Upper lobe of left lung (tissue), 6 donors: Measurements from ENCODE around the gene RAPGEF5. TPM values are rescaled to one million over a fixed set of nuclear protein-coding genes. Genes with fewer than 3 reads are reported as not detected.

Experiments used
- ATAC-seq, 2 donors: fragments of 200-7000 bp; cut with Tn5 transposase; one replicate each; pipeline ENCODE4 v1.9.1; 2022; ENCODE audit warnings: mild to moderate bottlenecking in 2 of 2, moderate library complexity in 2 of 2; ENCODE audit not compliant: low FRiP score in 2 of 2
- DNase-seq, 2 donors: peaks; one replicate each; pipeline ENCODE4 v3.0.0-alpha.2; 2019 to 2020
- H3K27ac ChIP-seq, 4 donors: fragments of 200-600 bp; sonication (generic); one replicate each; pipeline ENCODE4 v1.5.1; 2016 to 2019
- H3K27me3 ChIP-seq, 4 donors: fragments of 200-600 bp; sonication (generic); one replicate each; pipeline ENCODE4 v1.5.1; 2017 to 2019
- H3K36me3 ChIP-seq, 4 donors: fragments of 200-600 bp; sonication (generic); one replicate each; pipeline ENCODE4 v1.5.1; 2016 to 2019
- H3K4me1 ChIP-seq, 4 donors: fragments of 200-600 bp; sonication (generic); one replicate each; pipeline ENCODE4 v1.5.1; 2018 to 2019
- H3K4me3 ChIP-seq, 4 donors: fragments of 200-600 bp; sonication (generic); one replicate each; pipeline ENCODE4 v1.5.1; 2017 to 2019; ENCODE audit warnings: mild to moderate bottlenecking in 2 of 4, moderate library complexity in 1 of 4
- H3K9me3 ChIP-seq, 4 donors: fragments of 200-600 bp; sonication (generic); one replicate each; pipeline ENCODE4 v1.5.1; 2018 to 2019
- EP300 ChIP-seq, 4 donors: sonication (generic); formaldehyde crosslinking; IDR thresholded peaks; one replicate each; pipeline ENCODE4 v1.5.1; 2017; ENCODE audit warnings: antibody characterized with exemption in 4 of 4, control low read depth in 2 of 4
- POLR2A ChIP-seq, 4 donors: fragments of 450-650 bp; IDR thresholded peaks; one replicate each; pipeline ENCODE4 v1.5.1; 2016 to 2017; ENCODE audit warnings: antibody characterized with exemption in 4 of 4, mild to moderate bottlenecking in 2 of 4
- POLR2AphosphoS5 ChIP-seq, 2 donors: sonication (generic); formaldehyde crosslinking; IDR thresholded peaks; one replicate each; pipeline ENCODE4 v1.5.1; 2017; ENCODE audit warnings: antibody characterized with exemption in 2 of 2
- WGBS, 2 donors: methylation state at CpG; one replicate each; pipeline ENCODE4 v1.1.5; 2017 to 2018; 5-methylcytosine and 5-hydroxymethylcytosine counted together
- total RNA-seq, 6 donors: library from RNA; depleted of rRNA in 4 of 6; stranded (reverse); fragments of >200 nt in 4 of 6; gene quantifications; one replicate each; pipeline versions ENCODE4 v1.1.0 to v1.2.1, GENCODE V29; 2016 to 2021
- TF ChIP-seq, protein P1 (sequence below), 6 experiments: fragments of 450-650 bp in 4 of 6; fragments of 200-600 bp in 2 of 6; sonication (generic) in 2 of 6; IDR thresholded peaks; one replicate each; pipeline ENCODE4 v1.5.1; 2016 to 2019; ENCODE audit warnings: antibody characterized with exemption in 6 of 6
- donor health status: DM: no; HTN: no; CAD: no; lungs with moderate emphysema.
- donor health status: DM: no; HTN: yes; CAD: no; lungs with severe emphysema.

RAPGEF5 gene
- total RNA-seq, 6 donors from 2014 or later = 68.1 to 206 (median 101) TPM

DNA sequence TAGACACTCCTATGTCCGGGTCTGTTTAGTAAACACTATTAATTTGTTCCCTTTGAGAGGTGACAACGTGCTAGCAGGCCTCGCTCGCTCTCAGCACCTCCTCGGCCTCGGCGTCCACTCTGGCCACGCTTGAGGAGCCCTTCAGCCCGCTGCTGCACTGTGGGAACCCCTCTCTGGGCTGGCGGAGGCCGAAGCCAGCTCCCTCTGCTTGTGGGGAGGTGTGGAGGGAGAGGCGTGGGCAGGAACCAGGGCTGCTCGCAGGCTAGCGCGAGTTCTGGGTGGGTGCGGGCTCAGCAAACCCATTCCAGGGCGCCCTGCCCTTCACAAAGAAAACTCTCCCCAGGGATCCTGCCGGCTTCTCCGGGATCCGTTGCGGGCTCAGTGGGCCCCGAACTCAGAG is 266.8 kb downstream of the RAPGEF5 start:
- Histone ChIP-seq H3K27ac (no peak overlapping the region), H3K4me3 (no peak overlapping the region), H3K4me1 (peaks cover 0 to 7% (median 0%) of the 10 kb centered on the region in 4 donors), H3K9me3 (no peaks in the 10 kb centered on the region), H3K27me3 (no peaks in the 10 kb centered on the region), H3K36me3 (no peaks in the 10 kb centered on the region)
- TF ChIP-seq, protein P1, sequence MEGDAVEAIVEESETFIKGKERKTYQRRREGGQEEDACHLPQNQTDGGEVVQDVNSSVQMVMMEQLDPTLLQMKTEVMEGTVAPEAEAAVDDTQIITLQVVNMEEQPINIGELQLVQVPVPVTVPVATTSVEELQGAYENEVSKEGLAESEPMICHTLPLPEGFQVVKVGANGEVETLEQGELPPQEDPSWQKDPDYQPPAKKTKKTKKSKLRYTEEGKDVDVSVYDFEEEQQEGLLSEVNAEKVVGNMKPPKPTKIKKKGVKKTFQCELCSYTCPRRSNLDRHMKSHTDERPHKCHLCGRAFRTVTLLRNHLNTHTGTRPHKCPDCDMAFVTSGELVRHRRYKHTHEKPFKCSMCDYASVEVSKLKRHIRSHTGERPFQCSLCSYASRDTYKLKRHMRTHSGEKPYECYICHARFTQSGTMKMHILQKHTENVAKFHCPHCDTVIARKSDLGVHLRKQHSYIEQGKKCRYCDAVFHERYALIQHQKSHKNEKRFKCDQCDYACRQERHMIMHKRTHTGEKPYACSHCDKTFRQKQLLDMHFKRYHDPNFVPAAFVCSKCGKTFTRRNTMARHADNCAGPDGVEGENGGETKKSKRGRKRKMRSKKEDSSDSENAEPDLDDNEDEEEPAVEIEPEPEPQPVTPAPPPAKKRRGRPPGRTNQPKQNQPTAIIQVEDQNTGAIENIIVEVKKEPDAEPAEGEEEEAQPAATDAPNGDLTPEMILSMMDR (IDR thresholded peaks at IDR 0.05) = no peak
- TF ChIP-seq EP300 (IDR thresholded peaks at IDR 0.05) = no peak
- TF ChIP-seq POLR2AphosphoS5 (IDR thresholded peaks at IDR 0.05) = no peak
- no peak for TF ChIP-seq POLR2A (IDR thresholded peaks at IDR 0.05)
- DNase-seq = peak in 1 of 2 donors; percentile 64
- ATAC-seq = no peak
- 87 to 91% methylated on average over 13 to 22 of the region's 22 CpGs for WGBS, 2 donors

DNA sequence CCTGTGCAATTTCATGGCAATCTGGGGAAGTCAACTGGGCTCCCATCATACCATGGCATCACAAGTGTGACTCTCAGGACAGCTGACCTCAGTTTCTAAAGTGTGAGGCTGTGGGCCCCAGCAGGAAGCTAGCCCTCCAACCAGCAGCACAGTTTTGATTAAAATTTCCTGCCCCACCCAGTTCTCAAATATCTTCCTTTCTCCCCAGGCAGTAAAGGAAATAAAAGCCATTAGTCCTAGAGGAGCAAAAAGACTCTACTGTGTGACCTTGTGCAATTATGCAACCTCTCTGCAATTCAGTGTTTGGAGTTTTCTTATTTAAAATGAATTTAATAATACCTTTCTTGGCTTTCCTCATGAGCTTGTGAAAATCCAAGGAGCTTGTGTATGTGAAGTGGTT is 268.1 kb downstream of the RAPGEF5 start:
- no peak overlapping the region for H3K27ac ChIP-seq
- H3K27me3 ChIP-seq = no peaks in the 10 kb centered on the region
- no peak overlapping the region for H3K4me3 ChIP-seq
- H3K9me3 ChIP-seq = no peaks in the 10 kb centered on the region
- H3K36me3 ChIP-seq = no peaks in the 10 kb centered on the region
- H3K4me1 ChIP-seq = peaks cover 0 to 11% (median 0%) of the 10 kb centered on the region in 4 donors
- DNase-seq (no peak), ATAC-seq (peak in 1 of 2 donors; percentile 32)
- TF ChIP-seq, protein P1 (IDR thresholded peaks at IDR 0.05) = no peak
- TF ChIP-seq POLR2A (IDR thresholded peaks at IDR 0.05) (no peak), EP300 (IDR thresholded peaks at IDR 0.05) (no peak), POLR2AphosphoS5 (IDR thresholded peaks at IDR 0.05) (no peak)

GRCh38 chr7:22087861-22088260 is 269.1 kb downstream of the RAPGEF5 start:
- H3K4me1 ChIP-seq = peaks cover 0 to 17% (median 0%) of the 10 kb centered on the region in 4 donors
- H3K27me3 ChIP-seq = no peaks in the 10 kb centered on the region
- no peak overlapping the region for H3K4me3 ChIP-seq
- WGBS, 2 donors = 58 to 89% methylated on average over 6 of the region's 6 CpGs
- ATAC-seq (no peak), DNase-seq (peak in 1 of 2 donors; percentile 34)
- no peaks in the 10 kb centered on the region for H3K36me3 ChIP-seq
- no peaks in the 10 kb centered on the region for H3K9me3 ChIP-seq
- no peak for TF ChIP-seq POLR2AphosphoS5 (IDR thresholded peaks at IDR 0.05)
- TF ChIP-seq, protein P1 (IDR thresholded peaks at IDR 0.05) = no peak
- TF ChIP-seq EP300 (IDR thresholded peaks at IDR 0.05) = no peak
- no peak for TF ChIP-seq POLR2A (IDR thresholded peaks at IDR 0.05)
- H3K27ac ChIP-seq = no peak overlapping the region

DNA sequence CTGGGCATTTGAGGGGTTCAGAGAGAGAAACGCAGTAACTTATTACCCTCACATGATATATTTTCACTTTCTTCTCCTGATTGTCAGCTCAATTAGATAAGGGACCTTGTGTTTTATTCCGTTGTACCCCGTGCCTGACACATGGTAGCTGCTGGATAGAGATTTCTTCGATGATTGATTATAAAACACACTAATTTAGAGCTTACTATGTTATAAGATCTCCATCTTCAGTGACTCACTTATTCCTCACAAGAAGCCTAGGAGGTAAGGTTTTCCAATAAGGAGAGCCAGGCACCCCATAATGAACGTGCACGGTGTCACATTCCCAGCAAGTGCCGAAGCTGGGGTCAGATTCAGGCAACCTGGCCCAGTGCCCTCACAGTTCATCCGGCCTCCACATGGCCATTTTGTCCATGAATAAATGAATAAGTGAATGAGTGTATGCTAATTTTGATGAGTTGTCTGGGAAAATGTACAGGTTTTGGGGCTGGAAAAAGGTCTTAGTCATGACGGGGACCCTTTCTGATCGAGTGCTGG is 273.2 kb downstream of the RAPGEF5 start:
- Histone ChIP-seq H3K4me3 (peak overlapping the region; percentile 51 to 79 (median 63)), H3K9me3 (no peaks in the 10 kb centered on the region), H3K27ac (peak overlapping the region; percentile 67 to 85 (median 78)), H3K27me3 (no peaks in the 10 kb centered on the region), H3K36me3 (no peaks in the 10 kb centered on the region), H3K4me1 (peaks cover 0 to 23% (median 6%) of the 10 kb centered on the region in 4 donors)
- ATAC-seq = no peak
- TF ChIP-seq POLR2A (IDR thresholded peaks at IDR 0.05) = no peak
- TF ChIP-seq, protein P1 (IDR thresholded peaks at IDR 0.05) = no peak
- no peak for TF ChIP-seq EP300 (IDR thresholded peaks at IDR 0.05)
- no peak for DNase-seq
- 28 to 35% methylated on average over 10 of the region's 10 CpGs for WGBS, 2 donors
